GM18499 (cell line): Measurements from ENCODE around the gene CLEC10A.
"Not testable (repeated sequence)": the region's sequence is repeated elsewhere in the genome, so short reads cannot be mapped to it uniquely, and the experiment has no call there.

Experiments
- ATAC-seq: cut with Tn5 transposase; IDR thresholded peaks from one replicate; pipeline ENCODE4 v1.9.1; 2021; ENCODE audit warnings: moderate number of reproducible peaks; ENCODE audit not compliant: insufficient read depth, unreplicated experiment

CLEC10A gene

GRCh38 chr17:7080456-7081041 lies 498 bp upstream of the CLEC10A start:
- no peak for ATAC-seq

GRCh38 chr17:7078711-7079110 lies 1.3 kb downstream of the CLEC10A start:
- no peak for ATAC-seq

DNA sequence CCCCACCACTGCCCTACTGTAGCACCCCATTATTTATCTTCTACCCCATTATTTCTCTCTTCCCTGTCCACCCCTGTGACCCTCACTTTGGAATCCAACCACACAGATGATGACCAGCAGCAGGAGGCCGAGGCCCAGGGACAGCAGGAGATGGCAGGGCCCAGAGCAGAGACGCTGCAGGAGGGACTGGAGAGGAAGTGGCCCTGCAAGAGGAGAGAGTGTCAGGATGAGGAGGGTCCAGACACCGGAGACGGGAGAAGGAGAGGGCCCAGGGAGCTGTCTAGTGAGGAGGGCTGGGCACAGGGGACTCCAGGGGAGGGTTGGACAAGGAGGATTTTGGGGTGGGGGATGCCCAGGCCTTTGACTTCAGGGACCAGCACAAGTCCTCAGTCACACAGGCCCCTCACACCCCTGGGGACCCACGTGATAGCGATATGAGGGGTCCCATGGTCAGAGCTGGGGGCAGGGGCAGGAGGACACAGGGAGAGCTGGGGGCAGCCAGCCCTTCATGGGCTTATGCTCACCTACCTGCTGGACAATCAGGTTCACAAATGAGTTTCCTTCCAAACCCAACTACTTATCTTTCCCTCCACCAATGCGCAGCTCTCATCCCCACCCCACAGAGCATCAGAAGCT lies 2.0 kb downstream of the CLEC10A start:
- no peak for ATAC-seq

- ATAC-seq: no peak
Observed at GRCh38 chr17:7074931-7075330, 5.1 kb downstream of the CLEC10A start.

GRCh38 chr17:7072406-7072805 lies 7.6 kb downstream of the CLEC10A start:
- no peak for ATAC-seq

GRCh38 chr17:7070712-7071111 lies 9.3 kb downstream of the CLEC10A start:
- no peak for ATAC-seq

- no peak for ATAC-seq
Observed at GRCh38 chr17:7068268-7068667, 11.8 kb downstream of the CLEC10A start.

- ATAC-seq: no peak
Observed at GRCh38 chr17:7067198-7067597, 12.9 kb downstream of the CLEC10A start.

DNA sequence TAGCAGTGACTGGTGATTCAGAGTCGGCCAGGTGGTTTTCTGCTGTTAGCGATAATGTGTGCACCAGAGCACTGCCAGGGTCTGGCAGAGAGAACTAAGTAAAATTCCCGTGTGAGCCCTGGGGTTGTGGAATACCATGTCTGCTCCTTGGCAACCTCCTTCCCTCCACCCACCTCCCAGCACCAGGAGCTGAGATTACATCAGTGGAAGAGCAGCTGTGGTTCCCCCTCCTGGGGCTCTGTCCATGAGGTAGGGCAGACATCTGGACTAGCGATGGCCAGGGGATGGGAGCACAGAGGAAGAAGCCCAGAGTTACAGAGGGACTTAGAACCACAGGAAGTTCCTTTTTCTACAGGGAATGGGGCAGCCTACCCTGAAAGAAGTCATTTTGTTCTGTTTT lies 15.8 kb downstream of the CLEC10A start:
- ATAC-seq: no peak

GRCh38 chr17:7063518-7064094 lies 16.4 kb downstream of the CLEC10A start:
- no peak for ATAC-seq

DNA sequence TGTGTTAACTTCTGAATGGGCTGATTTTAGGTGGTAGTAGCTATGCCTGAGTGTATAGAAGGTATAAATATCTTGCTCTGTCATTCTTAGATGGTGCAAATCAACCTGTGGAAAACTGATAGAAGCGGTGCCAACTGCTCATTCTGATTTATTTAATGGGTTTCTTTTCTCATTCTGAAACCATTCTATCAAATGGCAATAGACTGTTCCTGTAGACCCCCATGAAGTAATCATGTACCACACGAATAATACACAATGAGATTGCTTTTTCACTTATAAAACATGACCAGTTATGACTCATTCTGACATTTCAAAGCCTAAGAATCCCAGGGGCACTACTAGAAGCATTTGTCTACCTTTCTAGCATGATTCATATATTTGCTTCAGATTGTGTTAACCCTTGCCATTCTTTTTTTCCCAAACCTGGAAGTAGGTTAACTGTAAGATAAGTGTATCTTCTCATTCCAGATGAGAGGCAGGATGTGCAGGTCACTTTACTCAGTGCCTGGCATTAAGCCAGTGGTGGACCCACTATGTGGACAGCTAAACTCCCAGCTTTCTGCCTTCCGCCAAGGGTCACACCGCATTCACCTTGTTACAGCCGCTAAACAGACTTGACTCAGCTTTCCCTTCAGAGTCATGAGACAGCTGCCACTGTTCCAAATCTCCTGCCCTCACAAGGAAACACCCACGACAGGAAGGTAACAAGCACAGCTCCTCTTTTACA lies 19.7 kb downstream of the CLEC10A start:
- ATAC-seq: no peak

DNA sequence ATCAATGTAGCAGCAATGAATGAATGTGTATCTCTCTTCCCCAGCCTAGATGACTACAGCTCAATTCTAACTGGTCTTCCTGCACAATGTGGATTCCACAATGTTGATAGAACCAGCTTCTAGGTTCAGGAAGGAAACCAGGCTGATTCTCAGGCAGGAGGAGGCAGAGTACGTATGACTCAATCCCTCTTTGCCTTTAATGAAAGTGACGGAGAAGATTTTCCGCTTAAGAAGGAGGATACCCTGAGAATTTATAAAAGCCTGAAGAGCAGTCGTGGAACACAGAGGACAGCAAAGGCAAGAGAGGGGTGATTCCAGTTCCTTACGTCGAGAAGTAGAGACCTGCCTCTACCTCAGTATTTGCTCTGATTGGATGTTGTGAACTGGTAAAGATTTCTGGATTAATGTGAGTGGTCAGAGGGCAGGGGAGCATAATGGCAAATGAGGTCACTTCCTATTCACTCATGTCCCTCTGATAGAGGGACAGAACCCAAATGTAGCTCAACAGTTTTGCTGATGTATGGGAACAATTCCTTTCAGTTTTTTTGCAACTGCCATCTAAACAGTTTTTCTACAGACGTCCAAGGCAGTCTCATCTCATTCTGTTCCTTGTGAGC lies 21.1 kb downstream of the CLEC10A start:
- ATAC-seq: no peak

DNA sequence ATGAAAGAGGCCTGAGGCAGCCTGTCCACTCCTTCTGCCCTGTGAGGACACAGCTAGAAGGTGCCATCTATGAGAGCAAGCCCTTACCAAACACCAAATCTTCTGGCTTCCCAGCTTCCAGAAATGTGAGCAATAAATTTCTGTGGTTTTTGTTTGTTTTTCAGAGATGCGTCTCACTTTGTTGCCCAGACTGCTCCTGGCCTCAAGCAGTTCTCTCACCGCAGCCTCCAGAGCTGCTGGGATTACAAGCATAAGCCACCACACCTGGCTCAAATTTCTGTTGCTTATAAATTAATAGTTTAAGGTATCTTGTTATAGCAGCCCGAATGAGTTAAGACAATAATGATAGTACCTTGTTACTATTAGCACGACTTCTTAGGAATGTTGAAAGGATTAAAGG lies 23.7 kb downstream of the CLEC10A start:
- ATAC-seq: no peak

DNA sequence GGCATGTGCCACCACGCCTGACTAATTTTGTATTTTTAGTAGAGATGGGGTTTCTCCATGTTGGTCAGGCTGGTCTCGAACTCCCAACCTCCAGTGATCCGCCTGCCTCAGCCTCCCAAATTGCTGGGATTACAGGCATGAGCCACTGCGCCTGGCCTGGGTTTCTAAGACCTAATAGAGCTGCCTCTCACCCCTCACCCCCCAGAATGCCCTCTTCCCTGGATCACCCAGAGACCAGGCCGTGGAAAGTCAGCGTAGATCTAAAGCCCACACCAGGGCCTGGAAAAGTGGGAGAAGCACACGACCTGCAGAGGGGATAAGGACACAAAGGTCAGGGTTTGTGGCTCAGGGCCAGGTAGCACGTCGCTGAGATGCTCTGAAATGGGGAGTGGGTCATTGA lies 29.5 kb downstream of the CLEC10A start:
- not testable (repeated sequence) for ATAC-seq

DNA sequence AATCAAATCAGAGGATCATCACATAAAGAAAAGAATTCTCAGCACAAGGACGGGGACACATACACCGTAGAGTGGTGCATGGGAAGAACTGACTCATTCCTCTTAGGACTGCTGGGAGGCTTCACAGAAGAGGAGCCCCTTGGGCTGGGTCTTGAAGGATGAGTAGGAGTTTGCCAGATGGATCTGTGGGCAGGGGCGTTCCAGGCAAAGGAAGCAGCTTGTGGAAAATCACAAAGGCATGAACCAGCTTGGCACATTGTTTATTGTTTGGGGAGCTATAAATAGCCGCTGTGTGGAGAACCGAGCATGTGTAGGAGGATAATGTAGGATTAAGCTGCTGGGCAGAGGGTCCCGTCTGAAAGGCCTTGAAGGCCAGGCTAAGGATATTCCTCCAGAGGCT lies 31.1 kb downstream of the CLEC10A start:
- ATAC-seq: no peak

GRCh38 chr17:7047566-7047965 lies 32.5 kb downstream of the CLEC10A start:
- ATAC-seq: no peak

GRCh38 chr17:7046725-7047397 lies 33.2 kb downstream of the CLEC10A start:
- not testable (repeated sequence) for ATAC-seq

DNA sequence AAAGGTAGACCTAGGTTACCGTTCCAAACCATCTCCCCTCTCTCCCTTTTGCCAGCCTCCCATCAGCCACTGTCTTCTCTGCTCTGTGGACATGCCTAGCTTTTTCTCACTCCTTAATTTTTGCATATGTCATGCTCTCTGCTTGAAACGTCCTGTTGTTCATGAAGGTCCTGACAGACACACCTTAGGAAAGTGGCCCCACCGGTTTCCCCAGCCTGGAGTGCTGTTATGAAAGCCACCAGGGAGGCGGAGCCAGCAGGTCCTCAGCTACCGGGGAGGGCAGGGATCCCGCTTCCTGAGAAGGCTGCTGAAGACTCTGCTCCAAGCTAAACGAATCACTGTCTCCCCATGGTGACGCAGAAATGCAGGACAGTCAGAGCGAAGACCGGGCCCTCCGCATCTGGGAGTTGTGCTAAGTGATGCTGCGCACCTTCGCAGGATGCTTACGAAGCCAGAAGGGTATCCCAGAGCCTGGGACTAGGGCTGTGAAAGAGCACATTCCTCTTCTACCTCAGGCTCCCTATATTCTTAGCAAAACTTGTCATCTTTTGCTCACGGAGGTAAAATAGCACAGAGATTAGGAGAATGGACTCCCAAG lies 33.8 kb downstream of the CLEC10A start:
- no peak for ATAC-seq

DNA sequence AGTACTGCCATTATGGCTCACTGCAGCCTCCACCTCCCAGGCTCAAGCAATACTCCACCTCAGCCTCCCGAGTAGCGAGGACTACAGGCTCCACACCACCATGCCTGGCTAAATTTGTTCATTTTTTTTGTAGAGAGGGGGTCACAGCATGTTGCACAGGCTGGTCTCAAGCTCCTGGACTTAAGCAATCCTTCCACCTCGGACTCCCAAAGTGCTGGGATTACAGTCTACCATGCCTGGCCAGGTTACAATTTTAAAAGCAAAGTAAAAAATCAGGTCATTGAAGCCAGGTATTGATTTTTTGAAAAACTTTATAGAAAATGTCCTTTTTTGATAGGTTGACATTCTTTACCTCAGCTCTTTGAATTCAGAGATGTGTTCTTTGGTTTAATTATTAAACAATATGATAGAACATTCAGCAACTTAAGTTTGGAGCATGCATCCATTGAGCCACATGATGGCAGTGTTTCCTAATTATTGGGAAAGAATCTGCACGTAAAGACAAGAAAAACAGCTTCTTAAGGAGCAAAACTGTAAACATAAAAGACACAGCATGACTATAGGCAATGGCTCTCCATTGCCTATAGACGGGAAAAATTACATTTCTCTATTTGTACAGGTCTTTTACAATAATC lies 34.4 kb downstream of the CLEC10A start:
- no peak for ATAC-seq
